Measurements from ENCODE around the gene JTB. TPM values are rescaled to one million over a fixed set of nuclear protein-coding genes. Genes with fewer than 3 reads are reported as not detected.

JTB gene
- polyA plus RNA-seq, 3 donors = 150 to 391 (median 312) TPM

DNA sequence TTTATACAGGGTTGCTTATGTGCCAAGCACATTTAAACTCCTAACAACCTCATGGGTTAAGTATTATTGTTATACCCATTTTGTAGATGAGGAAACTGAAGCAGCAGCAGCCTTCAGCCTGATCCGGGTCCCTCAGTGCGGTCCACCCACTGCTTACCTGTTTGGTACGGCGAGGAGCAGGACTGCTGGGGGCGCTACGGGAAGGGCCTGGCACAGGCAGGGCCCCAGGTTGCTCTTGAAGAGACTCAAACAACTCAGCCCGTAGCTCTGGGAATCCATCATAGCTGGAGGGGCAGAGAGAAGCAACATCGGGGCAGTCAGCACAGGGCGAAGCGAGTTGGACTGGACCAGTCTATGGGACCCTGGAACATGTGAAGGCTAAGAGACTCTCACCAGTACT is 40.1 kb downstream of the JTB start:
- Histone ChIP-seq H3K9me3 (replicated peaks in 1 of 2; ENCODE audit: control insufficient read depth in 1 of 2, insufficient read depth in 1 of 2, low read length in 2 of 2) (no peaks in the 10 kb centered on the region), H3K4me1 (ENCODE audit: control insufficient read depth in 1 of 2, insufficient read depth in 2 of 2, low read length in 2 of 2) (peaks cover 0 to 15% of the 10 kb centered on the region in 2 donors), H2AFZ (ENCODE audit: insufficient read depth, low read depth, low read length, poor library complexity, severe bottlenecking) (no peak overlapping the region), H3K4me2 (replicated peaks; ENCODE audit: extremely low read depth, low read length, poor library complexity, severe bottlenecking) (no peak overlapping the region), H3K79me2 (ENCODE audit: insufficient read depth, low read length) (peaks cover 60% of the 10 kb centered on the region), H3K36me3 (replicated peaks in 1 of 2; ENCODE audit: control insufficient read depth in 1 of 2, insufficient read depth in 2 of 2, low read length in 2 of 2) (peaks cover 94 to 99% of the 10 kb centered on the region in 2 donors), H3K9ac (ENCODE audit: insufficient read depth, low read length, poor library complexity, severe bottlenecking) (no peak overlapping the region), H4K20me1 (ENCODE audit: insufficient read depth, low read length) (peaks cover 91% of the 10 kb centered on the region), H3K27ac (ENCODE audit: low read depth in 1 of 2, low read length in 2 of 2) (peak overlapping the region in 1 of 2 donors; percentile 45), H3K4me3 (replicated peaks in 1 of 3; ENCODE audit: low read depth in 2 of 3, low read length in 3 of 3) (no peak overlapping the region), H3K27me3 (ENCODE audit: control insufficient read depth in 2 of 2, insufficient read depth in 2 of 2, low read length in 2 of 2) (no peaks in the 10 kb centered on the region)
- peak overlapping the region in 2 of 7 donors; percentile 20 to 72 for H3K27ac Mint-ChIP-seq
- WGBS (ENCODE audit: insufficient coverage) = 99% methylated on average over 10 of the region's 10 CpGs
- no peak overlapping the region for H3K4me3 Mint-ChIP-seq
- intact Hi-C loops (cut with micrococcal nuclease) = no loop called here
- no peaks in the 10 kb centered on the region for H3K9me3 Mint-ChIP-seq
- peaks cover 0 to 2% (median 0%) of the 10 kb centered on the region in 3 donors for H3K27me3 Mint-ChIP-seq (ENCODE audit: low read depth in 3 of 3)
- TF ChIP-seq CTCF (IDR thresholded peaks at IDR 0.05) = no peak
- H3K4me1 Mint-ChIP-seq = peaks cover 10% of the 10 kb centered on the region
- no peak for DNase-seq
- H3K36me3 Mint-ChIP-seq = peaks cover 86 to 98% of the 10 kb centered on the region in 2 donors

GRCh38 chr1:153936011-153936802 is 41.3 kb downstream of the JTB start:
- Histone ChIP-seq H3K9ac (ENCODE audit: insufficient read depth, low read length, poor library complexity, severe bottlenecking) (no peak overlapping the region), H3K4me1 (ENCODE audit: control insufficient read depth in 1 of 2, insufficient read depth in 2 of 2, low read length in 2 of 2) (peaks cover 0 to 6% of the 10 kb centered on the region in 2 donors), H3K4me2 (replicated peaks; ENCODE audit: extremely low read depth, low read length, poor library complexity, severe bottlenecking) (no peak overlapping the region), H3K79me2 (ENCODE audit: insufficient read depth, low read length) (peaks cover 49% of the 10 kb centered on the region), H4K20me1 (ENCODE audit: insufficient read depth, low read length) (peaks cover 89% of the 10 kb centered on the region), H3K9me3 (replicated peaks in 1 of 2; ENCODE audit: control insufficient read depth in 1 of 2, insufficient read depth in 1 of 2, low read length in 2 of 2) (no peaks in the 10 kb centered on the region), H3K27me3 (ENCODE audit: control insufficient read depth in 2 of 2, insufficient read depth in 2 of 2, low read length in 2 of 2) (no peaks in the 10 kb centered on the region), H3K27ac (ENCODE audit: low read depth in 1 of 2, low read length in 2 of 2) (peak overlapping the region in 1 of 2 donors; percentile 48), H3K4me3 (replicated peaks in 1 of 3; ENCODE audit: low read depth in 2 of 3, low read length in 3 of 3) (no peak overlapping the region), H3K36me3 (replicated peaks in 1 of 2; ENCODE audit: control insufficient read depth in 1 of 2, insufficient read depth in 2 of 2, low read length in 2 of 2) (peaks cover 91 to 97% of the 10 kb centered on the region in 2 donors), H2AFZ (ENCODE audit: insufficient read depth, low read depth, low read length, poor library complexity, severe bottlenecking) (no peak overlapping the region)
- Mint-ChIP-seq H3K4me3 (no peak overlapping the region), H3K27ac (peak overlapping the region in 4 of 7 donors; percentile 13 to 79 (median 45)), H3K36me3 (peaks cover 84 to 100% of the 10 kb centered on the region in 2 donors), H3K27me3 (ENCODE audit: low read depth in 3 of 3) (peaks cover 0 to 5% (median 0%) of the 10 kb centered on the region in 3 donors), H3K4me1 (peaks cover 5% of the 10 kb centered on the region), H3K9me3 (no peaks in the 10 kb centered on the region)
- no peak for DNase-seq
- WGBS (ENCODE audit: insufficient coverage) = 98% methylated on average over 9 of the region's 12 CpGs
- no peak for TF ChIP-seq CTCF (IDR thresholded peaks at IDR 0.05)
- intact Hi-C loops (cut with micrococcal nuclease) = no loop called here
